Measurements from ENCODE around the gene SCYGR1. TPM values are rescaled to one million over a fixed set of nuclear protein-coding genes. Genes with fewer than 3 reads are reported as not detected.

SCYGR1 gene
- total and polyA plus RNA-seq, 2 of the 13 experiments (the other 11 are each of a cell fraction or from before 2014, with no cell fraction given), result not detected

DNA sequence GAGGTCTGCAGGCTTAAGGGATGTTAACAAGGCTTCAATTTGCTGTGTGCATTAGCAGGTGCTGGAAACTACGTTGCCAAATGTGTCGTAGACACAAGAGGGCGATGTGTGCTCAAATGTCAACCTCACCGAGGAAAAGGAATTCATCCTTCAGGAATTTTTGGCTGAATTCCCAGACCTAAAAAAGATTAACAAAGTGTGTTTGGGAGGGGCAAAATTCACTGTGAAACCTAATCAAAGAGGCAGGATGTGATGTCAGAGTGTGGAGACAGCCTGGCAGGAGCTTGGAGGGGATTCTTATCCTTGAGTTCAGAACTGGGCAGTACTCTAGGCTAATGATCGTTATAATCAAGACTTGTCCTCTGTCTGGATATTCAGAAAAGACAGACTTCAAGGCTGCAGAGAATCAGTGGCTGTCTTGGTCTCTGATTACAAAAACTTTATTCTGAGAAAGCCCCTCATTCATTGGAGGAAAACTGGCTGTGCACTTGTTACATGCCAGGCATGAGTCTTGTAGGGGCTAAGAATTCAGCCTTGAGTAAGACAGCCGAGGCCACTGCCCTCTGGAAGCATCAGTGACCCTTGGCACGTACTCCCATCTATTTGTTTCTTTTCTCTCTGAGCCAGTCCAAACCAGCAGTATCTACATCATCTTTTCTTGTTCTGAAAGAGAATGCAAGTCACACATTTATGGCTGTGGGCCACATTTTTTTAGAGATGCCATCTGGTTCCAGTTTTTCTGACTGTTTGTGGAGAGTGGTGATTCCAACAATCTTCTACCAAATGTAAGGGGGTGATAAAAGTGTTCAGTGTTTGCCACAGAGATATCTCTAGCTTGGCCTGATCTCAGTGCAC lies 18.7 kb upstream of the SCYGR1 start (continued):
- TF ChIP-seq, protein P1, sequence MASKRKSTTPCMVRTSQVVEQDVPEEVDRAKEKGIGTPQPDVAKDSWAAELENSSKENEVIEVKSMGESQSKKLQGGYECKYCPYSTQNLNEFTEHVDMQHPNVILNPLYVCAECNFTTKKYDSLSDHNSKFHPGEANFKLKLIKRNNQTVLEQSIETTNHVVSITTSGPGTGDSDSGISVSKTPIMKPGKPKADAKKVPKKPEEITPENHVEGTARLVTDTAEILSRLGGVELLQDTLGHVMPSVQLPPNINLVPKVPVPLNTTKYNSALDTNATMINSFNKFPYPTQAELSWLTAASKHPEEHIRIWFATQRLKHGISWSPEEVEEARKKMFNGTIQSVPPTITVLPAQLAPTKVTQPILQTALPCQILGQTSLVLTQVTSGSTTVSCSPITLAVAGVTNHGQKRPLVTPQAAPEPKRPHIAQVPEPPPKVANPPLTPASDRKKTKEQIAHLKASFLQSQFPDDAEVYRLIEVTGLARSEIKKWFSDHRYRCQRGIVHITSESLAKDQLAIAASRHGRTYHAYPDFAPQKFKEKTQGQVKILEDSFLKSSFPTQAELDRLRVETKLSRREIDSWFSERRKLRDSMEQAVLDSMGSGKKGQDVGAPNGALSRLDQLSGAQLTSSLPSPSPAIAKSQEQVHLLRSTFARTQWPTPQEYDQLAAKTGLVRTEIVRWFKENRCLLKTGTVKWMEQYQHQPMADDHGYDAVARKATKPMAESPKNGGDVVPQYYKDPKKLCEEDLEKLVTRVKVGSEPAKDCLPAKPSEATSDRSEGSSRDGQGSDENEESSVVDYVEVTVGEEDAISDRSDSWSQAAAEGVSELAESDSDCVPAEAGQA (IDR thresholded peaks at IDR 0.05; ENCODE audit: low read depth), result peak; percentile 63; the same call in 1 of the 2 replicates
- TF ChIP-seq, protein P1 (CRISPR knock-in tag; IDR thresholded peaks at IDR 0.05; ENCODE audit: borderline replicate concordance), result no peak
- TF ChIP-seq ATRX (CRISPR knock-in tag; IDR thresholded peaks at IDR 0.05; ENCODE audit: borderline replicate concordance) (no peak), ZNF782 (CRISPR knock-in tag; IDR thresholded peaks at IDR 0.05; ENCODE audit: borderline replicate concordance) (no peak), NFRKB (IDR thresholded peaks at IDR 0.05) (no peak), ZFP1 (CRISPR knock-in tag; IDR thresholded peaks at IDR 0.05) (peak; percentile 82; the same call in 1 of the 2 replicates), ZXDC (CRISPR knock-in tag; IDR thresholded peaks at IDR 0.05) (no peak), ZSCAN9 (CRISPR knock-in tag; IDR thresholded peaks at IDR 0.05; ENCODE audit: borderline replicate concordance) (peak; percentile 91; the same call in 1 of the 2 replicates), FOXK1 (CRISPR knock-in tag; IDR thresholded peaks at IDR 0.05; ENCODE audit: borderline replicate concordance, low read depth) (peak; percentile 74; the same call in 1 of the 2 replicates), ZNF235 (CRISPR knock-in tag; IDR thresholded peaks at IDR 0.05; ENCODE audit: borderline replicate concordance) (no peak), ZFP37 (CRISPR knock-in tag; IDR thresholded peaks at IDR 0.05; ENCODE audit: borderline replicate concordance) (no peak), SYNCRIP (IDR thresholded peaks at IDR 0.05; ENCODE audit: insufficient read depth, low read depth, low read length) (no peak), MBNL3 (CRISPR knock-in tag; conservative IDR thresholded peaks at IDR 0.05) (no peak)
- TF ChIP-seq, protein P2, sequence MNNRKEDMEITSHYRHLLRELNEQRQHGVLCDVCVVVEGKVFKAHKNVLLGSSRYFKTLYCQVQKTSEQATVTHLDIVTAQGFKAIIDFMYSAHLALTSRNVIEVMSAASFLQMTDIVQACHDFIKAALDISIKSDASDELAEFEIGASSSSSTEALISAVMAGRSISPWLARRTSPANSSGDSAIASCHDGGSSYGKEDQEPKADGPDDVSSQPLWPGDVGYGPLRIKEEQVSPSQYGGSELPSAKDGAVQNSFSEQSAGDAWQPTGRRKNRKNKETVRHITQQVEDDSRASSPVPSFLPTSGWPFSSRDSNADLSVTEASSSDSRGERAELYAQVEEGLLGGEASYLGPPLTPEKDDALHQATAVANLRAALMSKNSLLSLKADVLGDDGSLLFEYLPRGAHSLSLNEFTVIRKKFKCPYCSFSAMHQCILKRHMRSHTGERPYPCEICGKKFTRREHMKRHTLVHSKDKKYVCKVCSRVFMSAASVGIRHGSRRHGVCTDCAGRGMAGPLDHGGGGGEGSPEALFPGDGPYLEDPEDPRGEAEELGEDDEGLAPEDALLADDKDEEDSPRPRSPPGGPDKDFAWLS (CRISPR knock-in tag; IDR thresholded peaks at IDR 0.05; ENCODE audit: borderline replicate concordance), result no peak
- TF ChIP-seq, protein P3, sequence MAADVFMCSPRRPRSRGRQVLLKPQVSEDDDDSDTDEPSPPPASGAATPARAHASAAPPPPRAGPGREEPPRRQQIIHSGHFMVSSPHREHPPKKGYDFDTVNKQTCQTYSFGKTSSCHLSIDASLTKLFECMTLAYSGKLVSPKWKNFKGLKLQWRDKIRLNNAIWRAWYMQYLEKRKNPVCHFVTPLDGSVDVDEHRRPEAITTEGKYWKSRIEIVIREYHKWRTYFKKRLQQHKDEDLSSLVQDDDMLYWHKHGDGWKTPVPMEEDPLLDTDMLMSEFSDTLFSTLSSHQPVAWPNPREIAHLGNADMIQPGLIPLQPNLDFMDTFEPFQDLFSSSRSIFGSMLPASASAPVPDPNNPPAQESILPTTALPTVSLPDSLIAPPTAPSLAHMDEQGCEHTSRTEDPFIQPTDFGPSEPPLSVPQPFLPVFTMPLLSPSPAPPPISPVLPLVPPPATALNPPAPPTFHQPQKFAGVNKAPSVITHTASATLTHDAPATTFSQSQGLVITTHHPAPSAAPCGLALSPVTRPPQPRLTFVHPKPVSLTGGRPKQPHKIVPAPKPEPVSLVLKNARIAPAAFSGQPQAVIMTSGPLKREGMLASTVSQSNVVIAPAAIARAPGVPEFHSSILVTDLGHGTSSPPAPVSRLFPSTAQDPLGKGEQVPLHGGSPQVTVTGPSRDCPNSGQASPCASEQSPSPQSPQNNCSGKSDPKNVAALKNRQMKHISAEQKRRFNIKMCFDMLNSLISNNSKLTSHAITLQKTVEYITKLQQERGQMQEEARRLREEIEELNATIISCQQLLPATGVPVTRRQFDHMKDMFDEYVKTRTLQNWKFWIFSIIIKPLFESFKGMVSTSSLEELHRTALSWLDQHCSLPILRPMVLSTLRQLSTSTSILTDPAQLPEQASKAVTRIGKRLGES (CRISPR knock-in tag; IDR thresholded peaks at IDR 0.05; ENCODE audit: borderline replicate concordance), result no peak

All from HepG2 (cell line).